GM21528 (cell line): ENCODE results near the gene KMT2D.

Source experiments
- ATAC-seq: cut with Tn5 transposase; IDR thresholded peaks from one replicate; pipeline ENCODE4 v1.9.1; 2021; ENCODE audit warnings: mild to moderate bottlenecking, moderate library complexity; ENCODE audit not compliant: unreplicated experiment, low FRiP score

The KMT2D gene

GRCh38 chr12:49052451-49053208 lies 8.0 kb downstream of the KMT2D start:
- no peak for ATAC-seq

GRCh38 chr12:49051777-49052438 lies 8.7 kb downstream of the KMT2D start:
- no peak for ATAC-seq

- no peak for ATAC-seq
These were observed 9.2 kb downstream of the KMT2D start for GRCh38 chr12:49051373-49051764.

- no peak for ATAC-seq
These were observed 9.9 kb downstream of the KMT2D start for GRCh38 chr12:49050507-49051372.

- no peak for ATAC-seq
These were observed 10.9 kb downstream of the KMT2D start for GRCh38 chr12:49049566-49050224.

- ATAC-seq = no peak
These were observed 11.6 kb downstream of the KMT2D start for GRCh38 chr12:49048953-49049352.

GRCh38 chr12:49046129-49046895 lies 14.3 kb downstream of the KMT2D start:
- no peak for ATAC-seq

GRCh38 chr12:49044660-49045059 lies 15.9 kb downstream of the KMT2D start:
- no peak for ATAC-seq

GRCh38 chr12:49043856-49044258 lies 16.7 kb downstream of the KMT2D start:
- no peak for ATAC-seq

GRCh38 chr12:49043241-49043640 lies 17.4 kb downstream of the KMT2D start:
- ATAC-seq = no peak

- ATAC-seq = no peak
These were observed 18.6 kb downstream of the KMT2D start for GRCh38 chr12:49041881-49042484.

GRCh38 chr12:49041036-49041880 lies 19.3 kb downstream of the KMT2D start:
- no peak for ATAC-seq

GRCh38 chr12:49040364-49040855 lies 20.2 kb downstream of the KMT2D start:
- no peak for ATAC-seq

GRCh38 chr12:49039421-49040363 lies 20.9 kb downstream of the KMT2D start:
- ATAC-seq = no peak

GRCh38 chr12:49038291-49038955 lies 22.2 kb downstream of the KMT2D start:
- ATAC-seq = no peak

- no peak for ATAC-seq
These were observed 22.7 kb downstream of the KMT2D start for GRCh38 chr12:49037947-49038237.
